ENCODE data around the gene SGO2.

SGO2 gene

DNA sequence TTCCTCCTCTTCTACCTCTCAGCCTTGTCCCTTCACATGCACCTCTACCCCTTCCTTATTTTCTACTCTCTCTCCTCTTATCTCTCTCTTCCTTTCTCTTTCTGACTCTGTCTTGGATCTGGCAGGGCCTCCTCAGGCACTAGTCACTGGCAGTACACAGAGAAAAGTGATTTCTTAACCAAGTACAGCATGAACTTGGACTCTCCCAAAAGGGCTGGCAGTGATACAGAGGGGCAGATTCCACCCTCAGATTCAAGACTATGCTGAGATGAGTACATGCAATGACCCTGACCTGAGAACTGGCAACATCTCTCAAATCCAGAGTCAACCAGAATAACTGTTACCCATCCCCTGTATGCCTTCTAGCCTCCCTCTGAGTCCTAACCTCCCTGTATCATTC is 64.1 kb downstream of the SGO2 start:
- TF ChIP-seq CTCF (conservative IDR thresholded peaks at IDR 0.05; ENCODE audit: low read depth, low read length): no peak

DNA sequence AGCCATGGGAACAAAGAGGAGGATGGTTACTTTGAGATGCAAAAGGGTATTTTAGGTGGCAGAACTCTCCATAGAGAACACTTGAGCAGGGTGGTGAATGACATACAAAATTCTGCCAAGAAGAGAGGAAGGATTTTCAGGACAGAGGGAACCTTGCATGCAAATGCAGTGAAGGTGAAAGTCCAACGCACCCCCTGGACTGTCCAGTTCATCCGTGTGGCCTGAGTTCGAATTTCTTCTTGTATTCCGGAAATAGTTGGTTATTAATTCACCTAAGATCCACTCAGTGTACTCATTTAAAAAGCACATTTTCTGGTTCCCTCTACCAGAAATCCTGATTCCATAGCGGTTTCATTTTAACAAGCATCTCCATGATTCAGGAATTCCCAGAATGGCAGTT is 65.3 kb downstream of the SGO2 start:
- DNase-seq (ENCODE audit: low read depth): no peak
- no peak for TF ChIP-seq CTCF (conservative IDR thresholded peaks at IDR 0.05; ENCODE audit: low read depth, low read length)
- H3K4me3 ChIP-seq (ENCODE audit: low read length): no peak overlapping the region

More for the DNA sequence above, 64.1 kb downstream of the SGO2 start:
- H3K4me3 ChIP-seq (ENCODE audit: low read length): no peak overlapping the region
- no peak for DNase-seq (ENCODE audit: low read depth)

DNA sequence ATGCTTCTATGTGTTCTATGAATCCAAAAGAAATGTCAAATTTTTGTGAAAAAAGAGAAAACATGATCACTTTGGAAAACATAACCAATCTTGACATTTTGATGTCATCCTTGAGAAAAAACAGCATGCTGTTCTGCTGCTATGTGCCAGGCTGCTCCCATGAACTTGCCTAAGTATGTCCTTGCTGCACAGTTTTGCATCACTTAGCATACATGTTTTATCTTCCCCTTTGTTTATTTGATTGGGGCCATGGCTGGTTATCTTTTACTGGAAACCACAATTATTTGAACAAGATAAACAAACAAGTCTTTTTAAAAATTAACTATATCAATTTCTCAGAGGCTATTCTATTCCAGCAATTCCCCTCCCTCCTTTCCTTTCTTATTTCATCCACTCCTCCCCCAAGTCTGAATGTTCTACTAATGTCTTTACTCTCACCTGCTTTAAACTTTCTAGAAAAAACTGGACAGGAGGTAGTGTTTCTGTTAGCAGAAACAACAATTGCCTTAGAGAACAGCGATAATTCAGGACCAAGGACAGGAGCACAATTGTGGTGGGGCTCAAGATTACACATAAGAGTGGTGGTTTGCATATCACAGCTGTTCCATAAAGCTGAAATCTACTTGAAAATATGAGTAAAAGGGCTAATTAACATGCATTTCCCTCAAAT is 66.5 kb downstream of the SGO2 start:
- DNase-seq (ENCODE audit: low read depth): no peak
- no peak overlapping the region for H3K4me3 ChIP-seq (ENCODE audit: low read length)
- TF ChIP-seq CTCF (conservative IDR thresholded peaks at IDR 0.05; ENCODE audit: low read depth, low read length): no peak

GRCh38 chr2:200593905-200594304 is 67.9 kb downstream of the SGO2 start:
- no peak for TF ChIP-seq CTCF (conservative IDR thresholded peaks at IDR 0.05; ENCODE audit: low read depth, low read length)
- DNase-seq (ENCODE audit: low read depth): no peak
- H3K4me3 ChIP-seq (ENCODE audit: low read length): no peak overlapping the region

DNA sequence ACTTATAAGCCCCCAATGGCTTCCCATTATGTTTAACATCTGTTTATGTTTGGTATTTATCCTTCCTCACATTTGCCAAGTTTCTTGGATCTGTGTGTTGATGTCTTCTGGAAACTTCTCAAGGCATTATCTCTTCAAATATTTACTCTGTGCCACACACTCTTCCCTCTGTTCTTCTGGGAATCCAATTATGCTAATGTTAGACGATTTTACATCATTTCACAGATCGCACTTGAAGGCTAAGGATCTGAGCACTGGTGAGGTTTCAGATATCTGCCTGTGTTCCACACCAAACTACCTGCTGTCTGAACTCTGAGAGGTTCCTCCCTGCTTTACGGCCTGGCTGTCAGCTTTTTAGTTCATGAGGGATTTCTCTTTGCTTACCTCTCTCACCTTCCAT is 69.9 kb downstream of the SGO2 start:
- DNase-seq (ENCODE audit: low read depth): no peak
- TF ChIP-seq CTCF (conservative IDR thresholded peaks at IDR 0.05; ENCODE audit: low read depth, low read length): no peak

DNA sequence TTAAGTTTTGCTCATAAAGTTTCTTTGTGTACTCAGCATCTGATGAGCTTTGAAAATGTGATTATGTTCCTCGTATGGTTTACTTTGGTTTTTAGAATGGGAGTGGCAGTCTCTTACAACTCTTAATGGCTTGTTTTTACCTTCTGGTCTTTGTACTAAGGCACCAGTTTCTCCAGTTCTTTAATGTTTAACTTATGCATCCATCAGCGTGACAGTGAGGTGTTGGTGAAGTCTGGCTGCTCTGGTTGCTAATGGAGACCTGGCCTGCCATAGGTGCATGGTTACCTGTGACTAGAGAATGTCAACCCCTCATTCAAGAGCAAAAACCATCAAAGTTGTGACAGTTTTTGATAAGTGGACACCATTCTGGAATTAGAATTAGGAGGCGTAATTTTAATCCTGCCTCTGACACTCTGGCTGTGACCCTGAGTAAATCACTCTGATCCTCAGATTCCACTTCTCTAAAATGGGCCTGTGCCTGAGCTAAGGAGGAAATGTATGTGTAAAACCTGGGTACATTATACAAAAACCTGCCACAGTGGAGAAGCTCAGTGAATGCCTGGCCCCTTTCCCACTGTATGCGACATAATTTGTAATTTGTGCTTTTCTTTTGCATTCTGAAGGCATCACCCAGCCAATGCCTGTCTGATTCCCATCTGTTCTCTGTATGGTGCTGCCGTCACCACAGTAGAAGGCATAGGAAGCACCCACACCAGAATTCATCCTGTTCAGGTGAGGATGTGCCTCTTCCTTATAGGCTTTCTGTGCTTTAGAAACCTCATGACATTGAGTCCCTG is 71.0 kb downstream of the SGO2 start:
- DNase-seq (ENCODE audit: low read depth): no peak
- no peak overlapping the region for H3K4me3 ChIP-seq (ENCODE audit: low read length)
- no peak for TF ChIP-seq CTCF (conservative IDR thresholded peaks at IDR 0.05; ENCODE audit: low read depth, low read length)

More for the DNA sequence above, 69.9 kb downstream of the SGO2 start:
- H3K4me3 ChIP-seq (ENCODE audit: low read length): no peak overlapping the region

GRCh38 chr2:200599206-200599605 is 73.2 kb downstream of the SGO2 start:
- H3K4me3 ChIP-seq (ENCODE audit: low read length): no peak overlapping the region
- no peak for TF ChIP-seq CTCF (conservative IDR thresholded peaks at IDR 0.05; ENCODE audit: low read depth, low read length)
- no peak for DNase-seq (ENCODE audit: low read depth)

All from retinal pigment epithelial cell (primary cell).